Measurements from ENCODE around the gene PI4K2B.

GRCh38 chr4:25284466-25284865 is 50.6 kb downstream of the PI4K2B start:
- no peak for TF ChIP-seq EZH2 (IDR thresholded peaks at IDR 0.05; ENCODE audit: borderline replicate concordance)
- TF ChIP-seq, protein P1, sequence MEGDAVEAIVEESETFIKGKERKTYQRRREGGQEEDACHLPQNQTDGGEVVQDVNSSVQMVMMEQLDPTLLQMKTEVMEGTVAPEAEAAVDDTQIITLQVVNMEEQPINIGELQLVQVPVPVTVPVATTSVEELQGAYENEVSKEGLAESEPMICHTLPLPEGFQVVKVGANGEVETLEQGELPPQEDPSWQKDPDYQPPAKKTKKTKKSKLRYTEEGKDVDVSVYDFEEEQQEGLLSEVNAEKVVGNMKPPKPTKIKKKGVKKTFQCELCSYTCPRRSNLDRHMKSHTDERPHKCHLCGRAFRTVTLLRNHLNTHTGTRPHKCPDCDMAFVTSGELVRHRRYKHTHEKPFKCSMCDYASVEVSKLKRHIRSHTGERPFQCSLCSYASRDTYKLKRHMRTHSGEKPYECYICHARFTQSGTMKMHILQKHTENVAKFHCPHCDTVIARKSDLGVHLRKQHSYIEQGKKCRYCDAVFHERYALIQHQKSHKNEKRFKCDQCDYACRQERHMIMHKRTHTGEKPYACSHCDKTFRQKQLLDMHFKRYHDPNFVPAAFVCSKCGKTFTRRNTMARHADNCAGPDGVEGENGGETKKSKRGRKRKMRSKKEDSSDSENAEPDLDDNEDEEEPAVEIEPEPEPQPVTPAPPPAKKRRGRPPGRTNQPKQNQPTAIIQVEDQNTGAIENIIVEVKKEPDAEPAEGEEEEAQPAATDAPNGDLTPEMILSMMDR (IDR thresholded peaks at IDR 0.05; ENCODE audit: poor library complexity): no peak
- no peak for TF ChIP-seq EZH2phosphoT487 (IDR thresholded peaks at IDR 0.05; ENCODE audit: low read depth, severe bottlenecking, unreplicated experiment)
